HCT116 (cell line): ENCODE data around the gene VAV1.

Experiments
- CTCF ChIP-seq, 3 experiments: fragments of 200-600 bp in 1 of 3; sonication (generic) in 1 of 3; IDR thresholded peaks in 2 of 3; conservative IDR thresholded peaks in 1 of 3; 2 replicates each; pipeline ENCODE4 v1.5.1; 2012 to 2017; ENCODE audit warnings: low read depth in 2 of 3, low read length in 2 of 3, antibody characterized with exemption in 1 of 3, borderline replicate concordance in 1 of 3, control low read depth in 1 of 3, mild to moderate bottlenecking in 1 of 3, mixed read lengths in 1 of 3, mixed run types in 1 of 3, moderate library complexity in 1 of 3; ENCODE audit not compliant: insufficient read depth in 1 of 3
- MAX ChIP-seq: IDR thresholded peaks from 2 replicates; pipeline ENCODE4 v1.6.1; 2012
- POLR2A ChIP-seq: IDR thresholded peaks from 2 replicates; pipeline ENCODE4 v1.7.0; 2011; ENCODE audit warnings: borderline replicate concordance; ENCODE audit not compliant: insufficient read depth, insufficient read length; ENCODE audit errors: extremely low read depth
- SP1 ChIP-seq: IDR thresholded peaks from 2 replicates; pipeline ENCODE4 v1.6.1; 2012; ENCODE audit warnings: low read depth
- SRF ChIP-seq: IDR thresholded peaks from 2 replicates; pipeline ENCODE4 v1.6.1; 2012; ENCODE audit warnings: low read depth
- YY1 ChIP-seq: IDR thresholded peaks from 2 replicates; pipeline ENCODE4 v1.6.1; 2011; ENCODE audit warnings: low read length, low read depth, moderate library complexity, mild to moderate bottlenecking; ENCODE audit not compliant: insufficient replicate concordance; ENCODE audit errors: extremely low read depth
- ZFX ChIP-seq: fragments of 450-650 bp; IDR thresholded peaks from 2 replicates; pipeline ENCODE4 v1.6.1; 2017

- TF ChIP-seq SP1: peak; percentile 89
- TF ChIP-seq SRF: no peak
- no peak for TF ChIP-seq CTCF (IDR thresholded peaks at IDR 0.05 in 2 of 3, conservative IDR thresholded peaks at IDR 0.05 in 1 of 3; ENCODE audit: borderline replicate concordance in 1 of 3, insufficient read depth in 1 of 3, low read depth in 2 of 3, low read length in 2 of 3)
- TF ChIP-seq POLR2A: no peak
- peak; percentile 60 for TF ChIP-seq YY1
- no peak for TF ChIP-seq ZFX
- peak; percentile 83 for TF ChIP-seq MAX
Observed at GRCh38 chr19:6765738-6766356, 6.7 kb upstream of the VAV1 start.
